H1 (cell line): ENCODE measurements around the gene PRDX5. TPM values are rescaled to one million over a fixed set of nuclear protein-coding genes. Genes with fewer than 3 reads are reported as not detected.

ENCODE experiments used
- CTCF ChIA-PET: fragments of 300-600 bp; sonication (Branson Sonifier 250); formaldehyde crosslinking; loops from one replicate; lab custom pipeline; 2021; ENCODE audit not compliant: partially characterized antibody; lab: Charles Lee
- POLR2A ChIA-PET: fragments of 300-600 bp; sonication (Branson Sonifier 250); formaldehyde crosslinking; loops from one replicate; lab custom pipeline; 2021; ENCODE audit warnings: inconsistent platforms; ENCODE audit not compliant: partially characterized antibody; lab: Charles Lee
- DNase-seq, 2 experiments: peaks; one replicate each; pipeline versions ENCODE4 v3.0.0 to v3.0.0-alpha.2; 2010 to 2022; ENCODE audit warnings: low spot score in 2 of 2, low read depth in 1 of 2, mixed read lengths in 1 of 2
- FAIRE-seq: peaks from 2 replicates; lab custom pipeline; 2011; peaks lifted over from hg19 to GRCh38; lab: Jason Lieb, UNC
- H2AFZ ChIP-seq: 2 replicates; pipeline ENCODE4 v1.8.1; 2012; ENCODE audit warnings: low read length, inconsistent platforms
- H2AK5ac ChIP-seq: 2 replicates; pipeline ENCODE4 v1.6.1; 2013; ENCODE audit warnings: low read depth, low read length
- H2BK120ac ChIP-seq: replicated peaks from 2 replicates; pipeline ENCODE3; 2013; ENCODE audit warnings: low read depth, low read length, inconsistent platforms
- H2BK12ac ChIP-seq: 2 replicates; pipeline ENCODE4 v1.6.1; 2013; ENCODE audit warnings: low read depth, low read length
- H2BK15ac ChIP-seq: 2 replicates; pipeline ENCODE4 v1.6.1; 2013; ENCODE audit warnings: low read length
- H2BK20ac ChIP-seq: 2 replicates; pipeline ENCODE4 v1.6.1; 2013; ENCODE audit warnings: low read length
- H2BK5ac ChIP-seq: 2 replicates; pipeline ENCODE4 v1.6.1; 2013; ENCODE audit warnings: low read depth, low read length
- H3K14ac ChIP-seq: 2 replicates; pipeline ENCODE4 v1.6.1; 2013; ENCODE audit warnings: inconsistent platforms; ENCODE audit not compliant: insufficient read length
- H3K18ac ChIP-seq: 2 replicates; pipeline ENCODE4 v1.6.1; 2013; ENCODE audit warnings: low read length; ENCODE audit errors: extremely low read depth
- H3K23ac ChIP-seq: 2 replicates; pipeline ENCODE4 v1.6.1; 2013; ENCODE audit warnings: inconsistent platforms; ENCODE audit not compliant: insufficient read length
- H3K23me2 ChIP-seq: 2 replicates; pipeline ENCODE4 v1.6.1; 2013; ENCODE audit warnings: low read depth, low read length
- H3K27ac ChIP-seq: 2 replicates; pipeline ENCODE4 v1.6.1; 2011; ENCODE audit warnings: low read depth, low read length, inconsistent platforms
- H3K27me3 ChIP-seq, 4 experiments: replicated peaks in 1 of 4; 1 replicate in 1 of 4; 2 replicates in 3 of 4; pipeline versions ENCODE4 v1.6.1 to v1.8.1; 2011 to 2013; ENCODE audit warnings: low read length in 3 of 4, mild to moderate bottlenecking in 3 of 4, inconsistent platforms in 2 of 4, mixed read lengths in 2 of 4, moderate library complexity in 1 of 4; ENCODE audit not compliant: control insufficient read depth in 3 of 4, insufficient read depth in 3 of 4; ENCODE audit errors: extremely low read depth in 1 of 4
- H3K36me3 ChIP-seq, 4 experiments: 2 replicates each; pipeline versions ENCODE4 v1.6.1 to v1.8.1; 2011 to 2013; ENCODE audit warnings: mild to moderate bottlenecking in 4 of 4, low read length in 3 of 4, moderate library complexity in 2 of 4, control low read depth in 1 of 4, inconsistent platforms in 1 of 4; ENCODE audit not compliant: insufficient read depth in 4 of 4, control insufficient read depth in 2 of 4
- H3K4ac ChIP-seq: replicated peaks from 2 replicates; pipeline ENCODE3; 2013; ENCODE audit warnings: low read length, low read depth, mixed read lengths, inconsistent platforms; ENCODE audit not compliant: insufficient read length
- H3K4me1 ChIP-seq, 4 experiments: replicated peaks in 1 of 4; 1 replicate in 1 of 4; 2 replicates in 3 of 4; pipeline versions ENCODE4 v1.6.1 to v1.8.1; 2011 to 2013; ENCODE audit warnings: low read length in 3 of 4, inconsistent platforms in 2 of 4, mixed read lengths in 1 of 4; ENCODE audit not compliant: insufficient read depth in 4 of 4, control insufficient read depth in 3 of 4
- H3K4me2 ChIP-seq, 2 experiments: 2 replicates each; pipeline versions ENCODE4 v1.6.1 to v1.8.1; 2011 to 2013; ENCODE audit warnings: low read depth in 2 of 2, low read length in 2 of 2, control low read depth in 1 of 2, inconsistent platforms in 1 of 2, mild to moderate bottlenecking in 1 of 2; ENCODE audit not compliant: insufficient read depth in 1 of 2
- H3K4me3 ChIP-seq, 4 experiments: fragments of 200-600, 300-600 bp in 1 of 4; sonication (generic), shearing (Covaris generic), sonication (Bioruptor Twin) in 1 of 4; 2 replicates each; pipeline versions ENCODE4 v1.5.1 to v1.8.1; 2011 to 2016; ENCODE audit warnings: low read length in 4 of 4, low read depth in 3 of 4, control low read depth in 2 of 4, inconsistent platforms in 2 of 4, mild to moderate bottlenecking in 2 of 4, mixed read lengths in 1 of 4, moderate library complexity in 1 of 4; ENCODE audit not compliant: insufficient read depth in 2 of 4; ENCODE audit errors: extremely low read depth in 1 of 4
- H3K56ac ChIP-seq: replicated peaks from 2 replicates; pipeline ENCODE3; 2013; ENCODE audit warnings: low read depth, mild to moderate bottlenecking, mixed read lengths, low read length, inconsistent platforms; ENCODE audit not compliant: insufficient read length
- H3K79me1 ChIP-seq: 2 replicates; pipeline ENCODE4 v1.6.1; 2013; ENCODE audit warnings: low read depth, low read length, control low read depth
- H3K79me2 ChIP-seq, 2 experiments: 2 replicates each; pipeline versions ENCODE4 v1.6.1 to v1.8.1; 2012 to 2013; ENCODE audit warnings: low read length in 2 of 2, mild to moderate bottlenecking in 2 of 2, inconsistent platforms in 1 of 2; ENCODE audit not compliant: insufficient read depth in 2 of 2, control insufficient read depth in 1 of 2
- H3K9ac ChIP-seq, 4 experiments: replicated peaks in 1 of 4; 1 replicate in 1 of 4; 2 replicates in 3 of 4; pipeline versions ENCODE4 v1.6.1 to v1.8.1; 2011 to 2013; ENCODE audit warnings: low read depth in 3 of 4, low read length in 3 of 4, control low read depth in 2 of 4, mild to moderate bottlenecking in 2 of 4, moderate library complexity in 2 of 4, inconsistent platforms in 1 of 4; ENCODE audit errors: extremely low read depth in 1 of 4
- H3K9me3 ChIP-seq, 2 experiments: 2 replicates each; pipeline versions ENCODE4 v1.6.1 to v1.8.1; 2012 to 2013; ENCODE audit warnings: mild to moderate bottlenecking in 2 of 2, moderate library complexity in 2 of 2, control low read depth in 1 of 2, inconsistent platforms in 1 of 2, low read depth in 1 of 2, low read length in 1 of 2, mixed read lengths in 1 of 2; ENCODE audit not compliant: insufficient read depth in 2 of 2
- H4K20me1 ChIP-seq, 2 experiments: replicated peaks in 1 of 2; 2 replicates each; pipeline versions ENCODE3 to v1.8.1; 2011 to 2013; ENCODE audit warnings: inconsistent platforms in 2 of 2, low read length in 2 of 2, mild to moderate bottlenecking in 1 of 2; ENCODE audit not compliant: insufficient read depth in 2 of 2, control insufficient read depth in 1 of 2
- H4K5ac ChIP-seq: 2 replicates; pipeline ENCODE4 v1.6.1; 2013; ENCODE audit warnings: low read length, low read depth, mixed read lengths, inconsistent platforms; ENCODE audit not compliant: insufficient read length
- H4K8ac ChIP-seq: 2 replicates; pipeline ENCODE4 v1.8.0; 2013; ENCODE audit warnings: mild to moderate bottlenecking, moderate library complexity, low read length, inconsistent platforms; ENCODE audit not compliant: insufficient read depth; ENCODE audit errors: extremely low read depth
- H4K91ac ChIP-seq: replicated peaks from 2 replicates; pipeline ENCODE3; 2013; ENCODE audit warnings: low read length, mixed read lengths, inconsistent platforms; ENCODE audit not compliant: insufficient read length
- CHD1 ChIP-seq: IDR thresholded peaks from 2 replicates; pipeline ENCODE4 v1.6.1; 2012; ENCODE audit warnings: low read depth, low read length, improper control_type of control experiment
- CHD2 ChIP-seq: IDR thresholded peaks from 2 replicates; pipeline ENCODE4 v1.6.1; 2012; ENCODE audit warnings: low read length, improper control_type of control experiment
- EP300 ChIP-seq, 2 experiments: IDR thresholded peaks; 1 replicate in 1 of 2; 2 replicates in 1 of 2; pipeline ENCODE4 v1.6.1; 2011 to 2012; ENCODE audit warnings: low read depth in 2 of 2, low read length in 2 of 2, mild to moderate bottlenecking in 2 of 2, borderline replicate concordance in 1 of 2, inconsistent platforms in 1 of 2, moderate library complexity in 1 of 2
- MAFK ChIP-seq: IDR thresholded peaks from 2 replicates; pipeline ENCODE4 v1.6.1; 2012; ENCODE audit warnings: low read depth, mild to moderate bottlenecking, improper control_type of control experiment, low read length
- RBBP5 ChIP-seq: IDR thresholded peaks from 2 replicates; pipeline ENCODE4 v1.7.1; 2012; ENCODE audit warnings: low read depth, mild to moderate bottlenecking, inconsistent platforms, low read length, moderate library complexity, borderline replicate concordance
- SP2 ChIP-seq: IDR thresholded peaks from 2 replicates; pipeline ENCODE4 v1.6.1; 2012; ENCODE audit warnings: mild to moderate bottlenecking, low read length, inconsistent platforms
- SUZ12 ChIP-seq: fragments of 200-600 bp; sonication (generic); IDR thresholded peaks from 2 replicates; pipeline ENCODE4 v1.6.1; 2012; ENCODE audit warnings: mild to moderate bottlenecking, inconsistent platforms, low read length, moderate library complexity, mixed read lengths
- ZNF274 ChIP-seq: IDR thresholded peaks from 2 replicates; pipeline ENCODE4 v1.7.0; 2012; ENCODE audit warnings: low read length, borderline replicate concordance; ENCODE audit errors: extremely low read depth
- WGBS, 2 experiments: shearing (Covaris generic) in 1 of 2; methylation state at CpG; one replicate each; pipeline versions ENCODE4 v1.1.6 to v1.1.7; 2013 to 2015; ENCODE audit warnings: low lambda C conversion rate in 2 of 2, mixed read lengths in 2 of 2, inconsistent platforms in 1 of 2, low coverage in 1 of 2, missing lambda C conversion rate in 1 of 2; ENCODE audit not compliant: insufficient replicate concordance in 2 of 2, insufficient coverage in 1 of 2, insufficient read length in 1 of 2; ENCODE audit errors: extremely low coverage in 1 of 2, missing lambda C conversion rate in 1 of 2; 5-methylcytosine and 5-hydroxymethylcytosine counted together
- polyA plus RNA-seq, 7 experiments: library from polyadenylated mRNA; depleted of rRNA in 3 of 7; stranded (reverse) in 5 of 7; unstranded in 2 of 7; fragments of >200 nt in 5 of 7; fragments of 200-250 nt in 2 of 7; gene quantifications; 1 replicate in 5 of 7; 2 replicates in 1 of 7; 4 replicates in 1 of 7; pipeline versions ENCODE4 v1.2.1 to v1.2.3, GENCODE V29; 2011 to 2013; ENCODE audit warnings: missing spikeins in 2 of 7, mixed read lengths in 2 of 7
- total RNA-seq: library from RNA; stranded (reverse); fragmentation: NEBNext Ultra II Directional; extraction: Animal tissue kit (Norgen Biotek cat#: 25700); gene quantifications from 2 replicates; pipeline ENCODE4 v1.2.1, GENCODE V29; 2021

Gene PRDX5
- total and polyA plus RNA-seq, 2 of the 8 experiments (the other 6 are each of a cell fraction or from before 2014, with no cell fraction given): 201 to 582 TPM

DNA sequence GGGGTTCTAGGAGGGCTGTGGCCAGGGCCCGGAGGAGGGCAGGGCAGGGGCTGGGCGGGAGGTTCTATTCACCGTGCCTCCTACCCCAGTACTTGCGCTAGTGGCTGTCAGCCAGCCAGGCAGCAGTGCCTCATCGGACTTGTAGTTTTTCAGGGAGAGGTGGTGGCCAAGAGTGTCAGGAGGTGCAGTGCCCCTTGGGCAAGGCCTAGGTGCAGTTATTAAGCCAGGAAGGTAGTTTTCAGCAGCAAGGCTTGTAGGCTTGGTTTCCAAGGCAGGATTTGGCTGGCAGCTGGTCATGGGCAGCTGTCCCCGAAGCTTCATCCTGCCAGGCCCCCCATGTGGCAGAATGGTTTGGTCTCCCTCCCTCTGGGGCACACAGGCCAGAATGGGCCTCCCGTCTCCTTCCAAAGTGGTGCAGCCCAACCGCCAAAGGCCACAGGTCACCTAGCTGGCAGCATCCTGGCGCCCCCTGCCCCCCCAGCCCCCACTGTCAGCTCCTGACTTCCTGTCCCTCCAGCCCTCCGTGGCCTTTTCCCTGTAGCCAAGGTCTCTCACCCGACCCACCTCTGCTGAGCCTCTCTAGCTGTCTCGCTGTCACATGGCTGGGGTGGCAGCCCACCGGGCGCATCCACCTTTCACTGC is 30.6 kb downstream of the PRDX5 start:
- Histone ChIP-seq H2AK5ac (no peak overlapping the region), H3K27me3 (no peaks in the 10 kb centered on the region), H3K4me1 (peaks cover 0 to 6% (median 3%) of the 10 kb centered on the region in 4 experiments; a peak in 3 of 7 replicates), H3K9ac (no peak overlapping the region), H3K56ac (no peak overlapping the region), H3K27ac (no peak overlapping the region), H2BK5ac (no peak overlapping the region), H4K91ac (peak overlapping the region; percentile 65), H2BK12ac (peak overlapping the region; percentile 14; the same call in 1 of the 2 replicates), H2BK20ac (no peak overlapping the region), H3K4me2 (peak overlapping the region in 1 of 2 experiments; percentile 19; a peak in 1 of 4 replicates), H3K36me3 (no peaks in the 10 kb centered on the region), H2BK15ac (peak overlapping the region; percentile 46; the same call in 1 of the 2 replicates), H3K23me2 (no peaks in the 10 kb centered on the region), H3K79me1 (no peaks in the 10 kb centered on the region), H3K79me2 (no peaks in the 10 kb centered on the region), H2BK120ac (no peak overlapping the region), H4K5ac (peak overlapping the region; percentile 40), H3K23ac (no peak overlapping the region), H3K9me3 (no peaks in the 10 kb centered on the region), H3K18ac (no peak overlapping the region), H4K20me1 (peaks cover 0 to 2% of the 10 kb centered on the region in 2 experiments), H3K14ac (no peak overlapping the region), H3K4me3 (no peak overlapping the region), H4K8ac (peak overlapping the region; percentile 71; the same call in 1 of the 2 replicates), H3K4ac (no peak overlapping the region), H2AFZ (no peak overlapping the region)
- POLR2A ChIA-PET: interaction anchor here (0.7 to 3.3 kb wide), 6 partner anchors 8 to 117 kb away, joined by 3 to 9 read pairs (median 4); partner anchors contain the start of genes PRDX5, RPS6KA4 and TRMT112
- DNase-seq (no peak), FAIRE-seq (no peak)
- CTCF ChIA-PET: interaction anchor here (0.6 to 37.6 kb wide), 11 partner anchors 9 to 399 kb away, joined by 3 to 614 read pairs (median 4); partner anchors contain the start of genes CATSPERZ, CCDC88B, ESRRA and PRDX5
- TF ChIP-seq MAFK (no peak), CHD1 (no peak), SUZ12 (no peak), SP2 (no peak), RBBP5 (no peak), CHD2 (no peak), ZNF274 (no peak), EP300 (IDR thresholded peaks at IDR 0.05; ENCODE audit: borderline replicate concordance in 1 of 2, low read depth in 2 of 2, low read length in 2 of 2) (peak in 1 of 2 experiments; percentile 76; a peak in 1 of 3 replicates)
- WGBS, 2 experiments: 74% methylated on average over 13 of the region's 14 CpGs; no CpG with 5 or more reads in 1 of the 2 experiments
